Stromal cell of bone marrow (primary cell): ENCODE results near the gene ARHGAP6.
"Not testable (repeated sequence)": the region's sequence is repeated elsewhere in the genome, so short reads cannot be mapped to it uniquely, and the experiment has no call there.

Experiments used
- DNase-seq: peaks from one replicate; pipeline ENCODE4 v3.0.0-alpha.2; 2012; ENCODE audit warnings: low read depth

The ARHGAP6 gene

GRCh38 chrX:11519234-11519633 lies 146.5 kb downstream of the ARHGAP6 start:
- not testable (repeated sequence) for DNase-seq

- DNase-seq: no peak
Observed at GRCh38 chrX:11509786-11510185, 155.9 kb downstream of the ARHGAP6 start.

GRCh38 chrX:11504234-11504633 lies 161.5 kb downstream of the ARHGAP6 start:
- no peak for DNase-seq

GRCh38 chrX:11499076-11500044 lies 166.4 kb downstream of the ARHGAP6 start:
- peak; percentile 8 for DNase-seq

- not testable (repeated sequence) for DNase-seq
Observed at GRCh38 chrX:11491375-11491774, 174.3 kb downstream of the ARHGAP6 start.

- no peak for DNase-seq
Observed at GRCh38 chrX:11484290-11484689, 181.4 kb downstream of the ARHGAP6 start.

GRCh38 chrX:11481035-11481434 lies 184.7 kb downstream of the ARHGAP6 start:
- no peak for DNase-seq

- DNase-seq: no peak
Observed at GRCh38 chrX:11480626-11481025, 185.1 kb downstream of the ARHGAP6 start.

GRCh38 chrX:11478911-11479310 lies 186.8 kb downstream of the ARHGAP6 start:
- DNase-seq: no peak

GRCh38 chrX:11478026-11478425 lies 187.7 kb downstream of the ARHGAP6 start:
- no peak for DNase-seq

GRCh38 chrX:11474576-11474975 lies 191.1 kb downstream of the ARHGAP6 start:
- peak; percentile 51 for DNase-seq

- no peak for DNase-seq
Observed at GRCh38 chrX:11474021-11474420, 191.7 kb downstream of the ARHGAP6 start.

- no peak for DNase-seq
Observed at GRCh38 chrX:11472879-11473278, 192.8 kb downstream of the ARHGAP6 start.

- DNase-seq: no peak
Observed at GRCh38 chrX:11472381-11472780, 193.3 kb downstream of the ARHGAP6 start.

GRCh38 chrX:11470250-11470974 lies 195.3 kb downstream of the ARHGAP6 start:
- DNase-seq: peak; percentile 82

- no peak for DNase-seq
Observed at GRCh38 chrX:11465648-11466411, 199.9 kb downstream of the ARHGAP6 start.

GRCh38 chrX:11464836-11465463 lies 200.8 kb downstream of the ARHGAP6 start:
- DNase-seq: no peak

- no peak for DNase-seq
Observed at GRCh38 chrX:11464380-11464779, 201.3 kb downstream of the ARHGAP6 start.

- no peak for DNase-seq
Observed at GRCh38 chrX:11462648-11463047, 203.1 kb downstream of the ARHGAP6 start.

- no peak for DNase-seq
Observed at GRCh38 chrX:11462136-11462535, 203.6 kb downstream of the ARHGAP6 start.

- DNase-seq: no peak
Observed at GRCh38 chrX:11461201-11462001, 204.3 kb downstream of the ARHGAP6 start.
